Smooth muscle cell (in vitro differentiated cells): ENCODE results near the gene CDH4. TPM values are rescaled to one million over a fixed set of nuclear protein-coding genes. Genes with fewer than 3 reads are reported as not detected.

ENCODE experiments used
- DNase-seq: peaks from one replicate; lab custom pipeline; 2025; ENCODE audit not compliant: unreplicated experiment; lab: John Stamatoyannopoulos, UW
- H2AFZ ChIP-seq: fragments of 200-600 bp; sonication (generic); 2 replicates; pipeline ENCODE4 v1.6.0; 2016; ENCODE audit warnings: antibody characterized with exemption, low read depth, mild to moderate bottlenecking
- H3F3A ChIP-seq: fragments of 200-600 bp; sonication (generic); 2 replicates; pipeline ENCODE4 v1.6.0; 2017; ENCODE audit warnings: antibody characterized with exemption, low read depth
- H3K27ac ChIP-seq: fragments of 200-600 bp; sonication (generic); 2 replicates; pipeline ENCODE4 v1.5.1; 2016; ENCODE audit warnings: low read depth, mild to moderate bottlenecking
- H3K27me3 ChIP-seq: fragments of 200-600 bp; sonication (generic); 2 replicates; pipeline ENCODE4 v1.6.1; 2016; ENCODE audit warnings: low read depth, mild to moderate bottlenecking
- H3K36me3 ChIP-seq: fragments of 200-600 bp; sonication (generic); 2 replicates; pipeline ENCODE4 v1.5.1; 2016; ENCODE audit warnings: low read depth
- H3K4me1 ChIP-seq: fragments of 200-600 bp; sonication (generic); 2 replicates; pipeline ENCODE4 v1.5.1; 2016; ENCODE audit warnings: low read depth
- H3K4me2 ChIP-seq: fragments of 200-600 bp; sonication (generic); 2 replicates; pipeline ENCODE4 v1.6.0; 2016; ENCODE audit warnings: mild to moderate bottlenecking
- H3K4me3 ChIP-seq: fragments of 200-600 bp; sonication (generic); 2 replicates; pipeline ENCODE4 v1.5.1; 2016; ENCODE audit warnings: mild to moderate bottlenecking
- H3K79me2 ChIP-seq: fragments of 200-600 bp; sonication (generic); 2 replicates; pipeline ENCODE4 v1.6.0; 2016; ENCODE audit warnings: low read depth, mild to moderate bottlenecking
- H3K9ac ChIP-seq: fragments of 200-600 bp; sonication (generic); 2 replicates; pipeline ENCODE4 v1.6.0; 2016; ENCODE audit warnings: low read depth
- H3K9me3 ChIP-seq: fragments of 200-600 bp; sonication (generic); replicated peaks from 2 replicates; pipeline ENCODE4 v1.5.1; 2016; ENCODE audit warnings: low read depth
- H4K20me1 ChIP-seq: fragments of 200-600 bp; sonication (generic); 2 replicates; pipeline ENCODE4 v1.6.0; 2016; ENCODE audit warnings: low read depth
- WGBS: methylation state at CpG from one replicate; pipeline ENCODE4 v1.1.7; 2016; ENCODE audit warnings: low lambda C conversion rate; 5-methylcytosine and 5-hydroxymethylcytosine counted together
- polyA plus RNA-seq: library from polyadenylated mRNA; unstranded; fragments of >200 nt; fragmentation: Nextera tagmentation; extraction: Ambion mirVana; gene quantifications from 2 replicates; pipeline ENCODE4 v1.2.1, GENCODE V29; 2016
- total RNA-seq: library from RNA; depleted of rRNA; stranded (reverse); fragments of >200 nt; gene quantifications from 2 replicates; pipeline ENCODE4 v1.2.3, GENCODE V29; 2014
- TF ChIP-seq, protein P1 (sequence below): fragments of 200-600 bp; sonication (generic); IDR thresholded peaks from 2 replicates; pipeline ENCODE4 v1.5.1; 2017; ENCODE audit warnings: borderline replicate concordance, mild to moderate bottlenecking, antibody characterized with exemption; ENCODE audit not compliant: insufficient read depth, poor library complexity, severe bottlenecking

CDH4 gene
- total and polyA plus RNA-seq, 2 experiments from 2014 or later: 0.03 to 0.04 TPM

DNA sequence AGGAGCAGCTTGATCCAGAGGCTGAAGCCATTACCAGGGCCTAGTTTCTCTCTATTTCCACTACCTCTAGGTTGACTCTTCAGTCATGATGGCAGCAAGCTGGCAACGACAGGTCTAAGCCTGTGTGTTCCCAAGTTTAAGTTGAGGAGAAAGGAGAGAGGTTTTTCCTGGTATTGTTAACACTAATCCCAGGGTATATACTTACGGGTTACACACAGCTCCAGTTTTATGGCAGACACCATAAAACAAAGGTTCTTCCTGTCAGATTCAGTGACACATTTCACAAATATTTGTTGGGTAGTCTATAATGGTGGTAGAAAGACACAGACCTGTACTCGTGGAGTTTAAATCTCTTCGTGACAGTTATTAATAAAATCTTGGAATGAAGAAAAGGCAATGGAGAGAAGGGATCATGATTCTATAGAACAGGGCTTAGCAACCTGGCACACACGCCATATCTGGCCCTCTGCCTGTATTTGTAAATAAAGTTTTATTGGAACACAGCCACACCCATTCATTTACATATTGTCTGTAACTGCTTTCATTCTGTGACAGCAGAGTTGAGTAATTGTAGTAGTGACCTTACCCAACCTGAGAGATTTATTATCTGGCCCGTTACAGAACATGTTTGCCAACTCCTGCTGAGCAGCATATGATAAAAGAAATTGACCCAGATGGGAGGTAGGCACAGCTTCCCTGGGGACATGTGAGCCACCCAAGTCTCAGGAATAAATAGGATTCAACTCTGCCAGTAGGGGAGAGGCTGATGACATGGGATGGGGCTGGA, 323.3 kb downstream of the CDH4 start:
- no peaks in the 10 kb centered on the region for H3K36me3 ChIP-seq
- no peaks in the 10 kb centered on the region for H3K9me3 ChIP-seq
- H3K79me2 ChIP-seq: no peaks in the 10 kb centered on the region
- no peak overlapping the region for H3K4me2 ChIP-seq
- no peak for DNase-seq
- H2AFZ ChIP-seq: no peak overlapping the region
- H3F3A ChIP-seq: no peaks in the 10 kb centered on the region
- H3K9ac ChIP-seq: no peak overlapping the region
- H3K27ac ChIP-seq: no peak overlapping the region
- 69% methylated on average over 6 of the region's 6 CpGs for WGBS
- no peaks in the 10 kb centered on the region for H4K20me1 ChIP-seq
- H3K27me3 ChIP-seq: peaks cover 12% of the 10 kb centered on the region
- no peak overlapping the region for H3K4me3 ChIP-seq
- TF ChIP-seq, protein P1, sequence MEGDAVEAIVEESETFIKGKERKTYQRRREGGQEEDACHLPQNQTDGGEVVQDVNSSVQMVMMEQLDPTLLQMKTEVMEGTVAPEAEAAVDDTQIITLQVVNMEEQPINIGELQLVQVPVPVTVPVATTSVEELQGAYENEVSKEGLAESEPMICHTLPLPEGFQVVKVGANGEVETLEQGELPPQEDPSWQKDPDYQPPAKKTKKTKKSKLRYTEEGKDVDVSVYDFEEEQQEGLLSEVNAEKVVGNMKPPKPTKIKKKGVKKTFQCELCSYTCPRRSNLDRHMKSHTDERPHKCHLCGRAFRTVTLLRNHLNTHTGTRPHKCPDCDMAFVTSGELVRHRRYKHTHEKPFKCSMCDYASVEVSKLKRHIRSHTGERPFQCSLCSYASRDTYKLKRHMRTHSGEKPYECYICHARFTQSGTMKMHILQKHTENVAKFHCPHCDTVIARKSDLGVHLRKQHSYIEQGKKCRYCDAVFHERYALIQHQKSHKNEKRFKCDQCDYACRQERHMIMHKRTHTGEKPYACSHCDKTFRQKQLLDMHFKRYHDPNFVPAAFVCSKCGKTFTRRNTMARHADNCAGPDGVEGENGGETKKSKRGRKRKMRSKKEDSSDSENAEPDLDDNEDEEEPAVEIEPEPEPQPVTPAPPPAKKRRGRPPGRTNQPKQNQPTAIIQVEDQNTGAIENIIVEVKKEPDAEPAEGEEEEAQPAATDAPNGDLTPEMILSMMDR: no peak
- peaks cover 1% of the 10 kb centered on the region for H3K4me1 ChIP-seq

DNA sequence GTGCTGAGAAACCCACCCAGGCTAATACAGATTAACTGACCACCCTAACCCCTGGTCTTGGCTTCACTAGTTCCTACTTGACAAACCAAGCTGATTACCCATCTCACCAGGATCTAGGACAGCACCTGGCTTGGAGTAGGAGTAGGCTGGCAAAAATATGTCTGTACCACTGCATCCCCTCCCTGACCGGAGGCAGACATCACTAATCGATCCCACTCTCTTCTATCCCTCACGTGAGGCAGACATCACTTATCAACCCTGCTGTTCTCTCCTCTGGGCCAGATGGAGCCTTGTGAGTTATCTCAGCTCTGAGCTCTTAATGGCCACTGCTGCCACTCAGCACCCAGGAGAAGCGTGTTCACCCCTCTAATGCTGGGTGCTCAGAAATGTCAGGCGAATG, 324.3 kb downstream of the CDH4 start:
- H3K4me3 ChIP-seq: no peak overlapping the region
- H3K27me3 ChIP-seq: peaks cover 12% of the 10 kb centered on the region
- no peaks in the 10 kb centered on the region for H3K9me3 ChIP-seq
- H3K4me2 ChIP-seq: no peak overlapping the region
- H4K20me1 ChIP-seq: no peaks in the 10 kb centered on the region
- no peak overlapping the region for H3K27ac ChIP-seq
- H3K9ac ChIP-seq: no peak overlapping the region
- no peak for DNase-seq
- H3K4me1 ChIP-seq: no peaks in the 10 kb centered on the region
- no peaks in the 10 kb centered on the region for H3K36me3 ChIP-seq
- H2AFZ ChIP-seq: no peak overlapping the region
- H3F3A ChIP-seq: no peaks in the 10 kb centered on the region
- WGBS: 89% methylated on average over 5 of the region's 5 CpGs
- H3K79me2 ChIP-seq: no peaks in the 10 kb centered on the region
- TF ChIP-seq, protein P1: no peak

DNA sequence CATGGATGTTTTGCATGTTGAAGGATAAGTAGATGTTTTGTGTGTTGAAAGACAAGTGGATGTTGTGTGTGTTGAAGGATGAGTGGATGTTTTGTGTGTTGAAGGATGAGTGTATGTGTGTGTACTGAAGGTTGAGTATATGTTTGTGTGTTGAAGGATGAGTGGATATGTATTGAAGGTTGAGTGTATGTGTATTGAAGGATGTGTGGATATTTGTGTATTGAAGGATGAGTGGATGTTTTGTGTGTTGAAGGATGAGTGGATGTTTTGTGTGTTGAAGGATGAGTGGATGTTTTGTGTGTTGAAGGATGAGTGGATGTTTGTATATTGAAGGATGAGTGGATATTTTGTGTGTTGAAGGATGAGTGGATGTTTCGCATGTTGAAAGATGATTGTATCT, 325.0 kb downstream of the CDH4 start:
- TF ChIP-seq, protein P1: no peak

DNA sequence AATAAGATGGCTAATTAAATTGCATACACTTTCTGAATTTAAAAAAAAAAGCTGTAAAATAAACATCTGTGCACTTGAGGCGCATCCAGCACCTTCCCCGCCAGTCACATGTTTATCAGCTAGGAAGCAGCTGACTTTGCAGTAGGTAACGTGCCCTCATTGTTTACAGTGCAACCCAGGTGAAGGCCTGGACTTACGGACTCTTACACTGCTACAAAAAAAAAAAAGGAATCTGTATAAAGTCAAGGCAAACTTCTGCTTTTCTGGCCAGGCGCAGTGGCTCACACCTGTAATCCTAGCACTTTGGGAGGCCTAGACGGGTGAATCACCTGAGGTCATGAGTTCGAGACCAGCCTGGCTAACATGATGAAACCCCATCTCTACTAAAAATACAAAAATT, 327.8 kb downstream of the CDH4 start:
- H3K4me2 ChIP-seq: no peak overlapping the region
- H3K36me3 ChIP-seq: no peaks in the 10 kb centered on the region
- no peak overlapping the region for H3K9ac ChIP-seq
- H3K27me3 ChIP-seq: peaks cover 12% of the 10 kb centered on the region
- H3F3A ChIP-seq: no peaks in the 10 kb centered on the region
- no peak for DNase-seq
- no peak overlapping the region for H3K27ac ChIP-seq
- TF ChIP-seq, protein P1: no peak
- no peak overlapping the region for H2AFZ ChIP-seq
- H3K4me1 ChIP-seq: no peaks in the 10 kb centered on the region
- H3K9me3 ChIP-seq: no peaks in the 10 kb centered on the region
- H3K4me3 ChIP-seq: no peak overlapping the region
- 97% methylated on average over 7 of the region's 7 CpGs for WGBS
- H3K79me2 ChIP-seq: no peaks in the 10 kb centered on the region
- H4K20me1 ChIP-seq: no peaks in the 10 kb centered on the region

More for the DNA sequence above, 325.0 kb downstream of the CDH4 start:
- Histone ChIP-seq H3K4me2 (no peak overlapping the region), H2AFZ (no peak overlapping the region), H4K20me1 (no peaks in the 10 kb centered on the region), H3K4me1 (no peaks in the 10 kb centered on the region), H3K4me3 (no peak overlapping the region), H3K9me3 (no peaks in the 10 kb centered on the region), H3K79me2 (no peaks in the 10 kb centered on the region), H3K27me3 (peaks cover 12% of the 10 kb centered on the region), H3F3A (no peaks in the 10 kb centered on the region), H3K27ac (no peak overlapping the region), H3K36me3 (no peaks in the 10 kb centered on the region), H3K9ac (no peak overlapping the region)
- WGBS: 100% methylated on average over 1 of the region's 1 CpG
- DNase-seq: no peak
